ENCODE measurements around the gene IL17RA. TPM values are rescaled to one million over a fixed set of nuclear protein-coding genes. Genes with fewer than 3 reads are reported as not detected.

IL17RA gene
- 3.8 TPM for total RNA-seq

GRCh38 chr22:17084554-17085276 is at the start of gene IL17RA:
Gene IL17RA (plus strand): TSS chr22:17085000. CDS start chr22:17085092, 92 bp downstream.

GRCh38 chr22:17121233-17122195 is 36.7 kb downstream of the IL17RA start, which contains the start of gene TMEM121B:
Gene TMEM121B (minus strand): TSS chr22:17121360. CDS start chr22:17121127, 233 bp downstream.

GRCh38 chr22:17158568-17159503 is 74.0 kb downstream of the IL17RA start, which contains the start of gene HDHD5:
Gene HDHD5 (minus strand): TSS chr22:17159277. CDS start chr22:17159251, 26 bp downstream.

Other genes starting within 250 kb of the IL17RA start
- not detected for gene GAB4, start 76.8 kb upstream of the IL17RA start, total RNA-seq
- 16.6 TPM for gene TMEM121B, start 36.4 kb downstream of the IL17RA start, total RNA-seq
- gene HDHD5, start 74.3 kb downstream of the IL17RA start, total RNA-seq = 31.6 TPM
- 11.0 TPM for gene ADA2, start 134.4 kb downstream of the IL17RA start, total RNA-seq

Measured in parietal lobe (tissue), 1 donor.